K562 (cell line): ENCODE measurements around the gene ARFRP1. TPM values are rescaled to one million over a fixed set of nuclear protein-coding genes. Genes with fewer than 3 reads are reported as not detected.
A peak's percentile ranks its signal among the peaks of the same experiment; 100 is the strongest.

Experiments used
- CAMTA2 ChIP-seq: fragments of 250-450 bp; sonication (Bioruptor Pico); conservative IDR thresholded peaks from 2 replicates; pipeline ENCODE4 v1.5.1; 2022
- EGR1 ChIP-seq: fragments of 450-650 bp; conservative IDR thresholded peaks from 2 replicates; pipeline ENCODE4 v1.6.1; 2017; ENCODE audit warnings: mild to moderate bottlenecking
- GATAD2A ChIP-seq: fragments of 450-650 bp; IDR thresholded peaks from 2 replicates; pipeline ENCODE4 v1.6.1; 2017
- HCFC1 ChIP-seq: IDR thresholded peaks from 2 replicates; pipeline ENCODE4 v1.6.1; 2012; ENCODE audit warnings: low read depth, low read length, improper control_type of control experiment
- HLTF ChIP-seq: fragments of 450-650 bp; IDR thresholded peaks from 2 replicates; pipeline ENCODE4 v1.6.1; 2016
- HOXB6 ChIP-seq: fragments of 250-450 bp; sonication (Bioruptor Pico); IDR thresholded peaks from 2 replicates; pipeline ENCODE4 v1.5.1; 2022; ENCODE audit warnings: mild to moderate bottlenecking, borderline replicate concordance
- KLF6 ChIP-seq: fragments of 250-450 bp; sonication (Bioruptor Pico); IDR thresholded peaks from 2 replicates; pipeline ENCODE4 v1.4.0; 2020; ENCODE audit warnings: mild to moderate bottlenecking, moderate library complexity, borderline replicate concordance
- NEUROD1 ChIP-seq: fragments of 150-350 bp; IDR thresholded peaks from 2 replicates; pipeline ENCODE4 v1.6.1; 2014; ENCODE audit warnings: borderline replicate concordance, low read length, low read depth; ENCODE audit not compliant: partially characterized antibody
- POLR2G ChIP-seq: fragments of 200-400 bp; formaldehyde crosslinking; IDR thresholded peaks from 2 replicates; pipeline ENCODE4 v1.6.1; 2017; ENCODE audit warnings: low read depth, mild to moderate bottlenecking, antibody characterized with exemption, low read length, moderate library complexity
- RBBP5 ChIP-seq: fragments of 200-600 bp; sonication (generic); IDR thresholded peaks from 2 replicates; pipeline ENCODE4 v1.6.1; 2012; ENCODE audit warnings: borderline replicate concordance, mild to moderate bottlenecking, low read length, control low read depth, inconsistent platforms; ENCODE audit not compliant: insufficient read depth, poor library complexity, severe bottlenecking
- SIN3B ChIP-seq: fragments of 450-650 bp; IDR thresholded peaks from 2 replicates; pipeline ENCODE4 v1.6.1; 2017; ENCODE audit warnings: low read depth, mild to moderate bottlenecking, moderate library complexity
- SMARCA5 ChIP-seq: fragments of 450-650 bp; IDR thresholded peaks from 2 replicates; pipeline ENCODE4 v1.6.1; 2016
- TARDBP ChIP-seq: fragments of 450-650 bp; IDR thresholded peaks from 2 replicates; pipeline ENCODE4 v1.6.1; 2016
- ZBTB1 ChIP-seq: sonication (generic); formaldehyde crosslinking; IDR thresholded peaks from 2 replicates; pipeline ENCODE4 v1.8.1; 2023; ENCODE audit warnings: missing genetic modification reagents, low read depth, mild to moderate bottlenecking, borderline replicate concordance
- ZNF143 ChIP-seq: sonication (generic); formaldehyde crosslinking; IDR thresholded peaks from 2 replicates; pipeline ENCODE4 v1.9.0; 2022; ENCODE audit warnings: mild to moderate bottlenecking, missing genetic modification reagents
- ZNF197 ChIP-seq: fragments of 200-800 bp; sonication (Bioruptor generic); IDR thresholded peaks from 2 replicates; pipeline ENCODE4 v1.6.1; 2016; ENCODE audit warnings: low read depth, missing genetic modification characterization, missing compliant biosample characterization
- ZSCAN29 ChIP-seq: fragments of 450-650 bp; IDR thresholded peaks from 2 replicates; pipeline ENCODE4 v1.6.1; 2017
- polyA plus RNA-seq, 8 experiments: library from polyadenylated mRNA; depleted of rRNA in 4 of 8; stranded (reverse) in 5 of 8; unstranded in 3 of 8; fragments of >200 nt; fragmentation: Nextera tagmentation in 2 of 8; fragmentation: Illumina TruSeq in 1 of 8; extraction: Ambion mirVana in 2 of 8; extraction: Trizol in 1 of 8; gene quantifications; 2 replicates each; pipeline versions ENCODE4 v1.2.1 to v1.2.3, GENCODE V29; 2011 to 2014; ENCODE audit warnings: inconsistent platforms in 1 of 8, missing spikeins in 1 of 8
- total RNA-seq, 7 experiments: library from RNA; depleted of rRNA in 6 of 7; stranded (reverse); fragments of >200 nt in 6 of 7; fragmentation: Illumina TruSeq in 2 of 7; extraction: Trizol in 2 of 7; gene quantifications; 2 replicates each; pipeline versions ENCODE4 v1.2.1 to v1.2.3, GENCODE V29; 2011 to 2021; ENCODE audit warnings: low replicate concordance in 1 of 7
- TF ChIP-seq, protein P1 (sequence below): IDR thresholded peaks from 2 replicates; pipeline ENCODE4 v1.6.1; 2016; ENCODE audit warnings: missing genetic modification characterization, missing compliant biosample characterization
- TF ChIP-seq, protein P2 (sequence below): sonication (generic); formaldehyde crosslinking; IDR thresholded peaks from 2 replicates; pipeline ENCODE4 v1.8.0; 2022; ENCODE audit warnings: mild to moderate bottlenecking, missing genetic modification reagents, borderline replicate concordance
- TF ChIP-seq, protein P3 (sequence below): sonication (generic); formaldehyde crosslinking; IDR thresholded peaks from 2 replicates; pipeline ENCODE4 v1.8.0; 2023; ENCODE audit warnings: mild to moderate bottlenecking, missing genetic modification reagents
- TF ChIP-seq, protein P4 (sequence below): fragments of 450-650 bp; formaldehyde crosslinking; IDR thresholded peaks from 2 replicates; pipeline ENCODE4 v1.4.0; 2020; ENCODE audit warnings: mild to moderate bottlenecking, moderate library complexity

Gene ARFRP1
- total and polyA plus RNA-seq, 9 of the 15 experiments (the other 6 are each of a cell fraction or from before 2014, with no cell fraction given) = 2.2 to 78.9 (median 37.3) TPM

DNA sequence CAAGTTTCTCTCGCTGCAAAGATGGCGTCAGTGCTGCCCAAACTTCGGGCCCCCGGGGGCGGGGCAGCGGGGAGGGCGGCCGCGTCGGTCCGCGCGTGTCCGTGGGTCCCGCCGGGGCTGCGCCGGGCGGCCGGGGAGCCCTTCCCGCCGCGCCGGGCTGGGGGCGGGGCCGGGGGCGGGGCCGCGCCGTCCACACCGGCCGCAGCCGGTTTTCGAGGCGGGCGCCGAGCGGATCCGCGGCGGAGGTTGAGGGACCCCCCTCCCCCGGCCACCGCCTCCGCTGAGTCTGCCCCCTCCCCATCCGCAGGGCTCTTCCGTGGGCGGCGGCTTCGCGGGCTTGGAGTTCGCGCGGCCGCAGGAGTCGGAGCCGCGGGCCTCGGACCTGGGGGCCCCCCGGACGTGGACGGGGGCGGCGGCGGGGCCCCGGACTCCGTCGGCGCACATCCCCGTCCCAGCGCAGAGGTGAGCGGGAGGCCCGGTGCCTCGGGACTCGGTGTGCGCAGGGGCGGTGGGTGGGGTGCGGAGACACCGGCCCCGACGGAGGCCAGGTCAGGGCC, 32.4 kb upstream of the ARFRP1 start (continued):
- TF ChIP-seq ZSCAN29 = peak; percentile 42
- no peak for TF ChIP-seq ZBTB1 (CRISPR knock-in tag)
- 0 out of 2 replicates have a peak, but pooled peaks have one; percentile 11 for TF ChIP-seq ZNF197 (CRISPR knock-in tag)
- TF ChIP-seq, protein P1, sequence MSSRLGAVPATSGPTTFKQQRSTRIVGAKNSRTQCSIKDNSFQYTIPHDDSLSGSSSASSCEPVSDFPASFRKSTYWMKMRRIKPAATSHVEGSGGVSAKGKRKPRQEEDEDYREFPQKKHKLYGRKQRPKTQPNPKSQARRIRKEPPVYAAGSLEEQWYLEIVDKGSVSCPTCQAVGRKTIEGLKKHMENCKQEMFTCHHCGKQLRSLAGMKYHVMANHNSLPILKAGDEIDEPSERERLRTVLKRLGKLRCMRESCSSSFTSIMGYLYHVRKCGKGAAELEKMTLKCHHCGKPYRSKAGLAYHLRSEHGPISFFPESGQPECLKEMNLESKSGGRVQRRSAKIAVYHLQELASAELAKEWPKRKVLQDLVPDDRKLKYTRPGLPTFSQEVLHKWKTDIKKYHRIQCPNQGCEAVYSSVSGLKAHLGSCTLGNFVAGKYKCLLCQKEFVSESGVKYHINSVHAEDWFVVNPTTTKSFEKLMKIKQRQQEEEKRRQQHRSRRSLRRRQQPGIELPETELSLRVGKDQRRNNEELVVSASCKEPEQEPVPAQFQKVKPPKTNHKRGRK (tag) = no peak
- peak; percentile 29; the same call in 1 of the 2 replicates for TF ChIP-seq TARDBP
- no peak for TF ChIP-seq SMARCA5
- no peak for TF ChIP-seq ZNF143 (CRISPR knock-in tag)
- TF ChIP-seq NEUROD1 = no peak
- TF ChIP-seq RBBP5 = peak; percentile 26
- peak; percentile 15; the same call in 1 of the 2 replicates for TF ChIP-seq SIN3B
- TF ChIP-seq CAMTA2 (CRISPR knock-in tag) = no peak
- 0 out of 2 replicates have a peak, but pooled peaks have one; percentile 8 for TF ChIP-seq GATAD2A
- no peak for TF ChIP-seq HOXB6 (CRISPR knock-in tag)
- TF ChIP-seq, protein P2, sequence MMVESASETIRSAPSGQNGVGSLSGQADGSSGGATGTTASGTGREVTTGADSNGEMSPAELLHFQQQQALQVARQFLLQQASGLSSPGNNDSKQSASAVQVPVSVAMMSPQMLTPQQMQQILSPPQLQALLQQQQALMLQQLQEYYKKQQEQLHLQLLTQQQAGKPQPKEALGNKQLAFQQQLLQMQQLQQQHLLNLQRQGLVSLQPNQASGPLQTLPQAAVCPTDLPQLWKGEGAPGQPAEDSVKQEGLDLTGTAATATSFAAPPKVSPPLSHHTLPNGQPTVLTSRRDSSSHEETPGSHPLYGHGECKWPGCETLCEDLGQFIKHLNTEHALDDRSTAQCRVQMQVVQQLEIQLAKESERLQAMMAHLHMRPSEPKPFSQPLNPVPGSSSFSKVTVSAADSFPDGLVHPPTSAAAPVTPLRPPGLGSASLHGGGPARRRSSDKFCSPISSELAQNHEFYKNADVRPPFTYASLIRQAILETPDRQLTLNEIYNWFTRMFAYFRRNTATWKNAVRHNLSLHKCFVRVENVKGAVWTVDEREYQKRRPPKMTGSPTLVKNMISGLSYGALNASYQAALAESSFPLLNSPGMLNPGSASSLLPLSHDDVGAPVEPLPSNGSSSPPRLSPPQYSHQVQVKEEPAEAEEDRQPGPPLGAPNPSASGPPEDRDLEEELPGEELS (CRISPR knock-in tag) = 0 out of 2 replicates have a peak, but pooled peaks have one; percentile 37
- TF ChIP-seq, protein P3, sequence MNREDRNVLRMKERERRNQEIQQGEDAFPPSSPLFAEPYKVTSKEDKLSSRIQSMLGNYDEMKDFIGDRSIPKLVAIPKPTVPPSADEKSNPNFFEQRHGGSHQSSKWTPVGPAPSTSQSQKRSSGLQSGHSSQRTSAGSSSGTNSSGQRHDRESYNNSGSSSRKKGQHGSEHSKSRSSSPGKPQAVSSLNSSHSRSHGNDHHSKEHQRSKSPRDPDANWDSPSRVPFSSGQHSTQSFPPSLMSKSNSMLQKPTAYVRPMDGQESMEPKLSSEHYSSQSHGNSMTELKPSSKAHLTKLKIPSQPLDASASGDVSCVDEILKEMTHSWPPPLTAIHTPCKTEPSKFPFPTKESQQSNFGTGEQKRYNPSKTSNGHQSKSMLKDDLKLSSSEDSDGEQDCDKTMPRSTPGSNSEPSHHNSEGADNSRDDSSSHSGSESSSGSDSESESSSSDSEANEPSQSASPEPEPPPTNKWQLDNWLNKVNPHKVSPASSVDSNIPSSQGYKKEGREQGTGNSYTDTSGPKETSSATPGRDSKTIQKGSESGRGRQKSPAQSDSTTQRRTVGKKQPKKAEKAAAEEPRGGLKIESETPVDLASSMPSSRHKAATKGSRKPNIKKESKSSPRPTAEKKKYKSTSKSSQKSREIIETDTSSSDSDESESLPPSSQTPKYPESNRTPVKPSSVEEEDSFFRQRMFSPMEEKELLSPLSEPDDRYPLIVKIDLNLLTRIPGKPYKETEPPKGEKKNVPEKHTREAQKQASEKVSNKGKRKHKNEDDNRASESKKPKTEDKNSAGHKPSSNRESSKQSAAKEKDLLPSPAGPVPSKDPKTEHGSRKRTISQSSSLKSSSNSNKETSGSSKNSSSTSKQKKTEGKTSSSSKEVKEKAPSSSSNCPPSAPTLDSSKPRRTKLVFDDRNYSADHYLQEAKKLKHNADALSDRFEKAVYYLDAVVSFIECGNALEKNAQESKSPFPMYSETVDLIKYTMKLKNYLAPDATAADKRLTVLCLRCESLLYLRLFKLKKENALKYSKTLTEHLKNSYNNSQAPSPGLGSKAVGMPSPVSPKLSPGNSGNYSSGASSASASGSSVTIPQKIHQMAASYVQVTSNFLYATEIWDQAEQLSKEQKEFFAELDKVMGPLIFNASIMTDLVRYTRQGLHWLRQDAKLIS (CRISPR knock-in tag) = peak; percentile 55; the same call in 1 of the 2 replicates
- TF ChIP-seq, protein P4, sequence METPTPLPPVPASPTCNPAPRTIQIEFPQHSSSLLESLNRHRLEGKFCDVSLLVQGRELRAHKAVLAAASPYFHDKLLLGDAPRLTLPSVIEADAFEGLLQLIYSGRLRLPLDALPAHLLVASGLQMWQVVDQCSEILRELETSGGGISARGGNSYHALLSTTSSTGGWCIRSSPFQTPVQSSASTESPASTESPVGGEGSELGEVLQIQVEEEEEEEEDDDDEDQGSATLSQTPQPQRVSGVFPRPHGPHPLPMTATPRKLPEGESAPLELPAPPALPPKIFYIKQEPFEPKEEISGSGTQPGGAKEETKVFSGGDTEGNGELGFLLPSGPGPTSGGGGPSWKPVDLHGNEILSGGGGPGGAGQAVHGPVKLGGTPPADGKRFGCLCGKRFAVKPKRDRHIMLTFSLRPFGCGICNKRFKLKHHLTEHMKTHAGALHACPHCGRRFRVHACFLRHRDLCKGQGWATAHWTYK (CRISPR knock-in tag) = 0 out of 2 replicates have a peak, but pooled peaks have one; percentile 28
- no peak for TF ChIP-seq HLTF
- TF ChIP-seq KLF6 (CRISPR knock-in tag) = no peak
- TF ChIP-seq HCFC1 = no peak
- peak; percentile 76 for TF ChIP-seq POLR2G
- TF ChIP-seq EGR1 = peak; percentile 59
